ENCODE results near the gene NMUR1.

GRCh38 chr2:231530099-231531011 lies at the start of gene NMUR1:
- no peak for TF ChIP-seq ZNF114 (tag by site-specific recombination; IDR thresholded peaks at IDR 0.05)
- TF ChIP-seq ZNF18 (tag by site-specific recombination; IDR thresholded peaks at IDR 0.05), result no peak
- no peak for TF ChIP-seq PATZ1 (tag by site-specific recombination; IDR thresholded peaks at IDR 0.05)
- no peak for TF ChIP-seq CTCF (tag by site-specific recombination; IDR thresholded peaks at IDR 0.05)
- TF ChIP-seq ZFP41 (tag by site-specific recombination; IDR thresholded peaks at IDR 0.05; ENCODE audit: borderline replicate concordance), result no peak
- TF ChIP-seq OVOL3 (tag by site-specific recombination; IDR thresholded peaks at IDR 0.05), result no peak
